ENCODE results near the gene SORL1-AS1.
"Not testable (repeated sequence)": the region's sequence is repeated elsewhere in the genome, so short reads cannot be mapped to it uniquely, and the experiment has no call there.

The SORL1-AS1 gene

DNA sequence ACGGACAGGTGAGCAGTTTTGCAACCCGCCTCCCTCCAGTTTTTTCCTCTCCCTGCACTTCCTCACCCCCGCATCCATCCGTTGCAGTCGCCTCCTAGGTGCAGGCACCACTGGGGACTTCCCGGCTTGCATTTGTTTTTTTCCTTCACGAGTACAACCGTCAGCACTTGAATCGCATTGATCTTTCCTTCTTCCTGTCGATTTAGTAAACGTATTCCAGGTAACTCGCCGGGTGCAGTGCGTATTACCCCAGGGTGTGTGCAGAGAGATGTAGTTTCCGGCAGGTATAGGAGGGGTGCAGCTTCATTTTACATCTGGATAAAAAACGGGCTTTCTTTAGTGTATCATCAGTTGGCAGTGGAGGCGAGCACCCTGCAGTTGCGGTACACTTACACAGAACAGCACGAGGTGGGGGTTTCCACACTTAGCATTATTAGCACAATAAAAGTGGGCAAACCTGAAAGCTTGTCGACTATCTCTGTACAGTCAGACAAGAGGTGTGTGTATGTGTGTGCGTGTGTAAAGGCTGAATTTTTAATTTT, at the start of gene SORL1-AS1:
Gene SORL1-AS1 (minus strand): TSS at position 359 of the 542 bp plus-strand sequence.
- no peak for DNase-seq

DNA sequence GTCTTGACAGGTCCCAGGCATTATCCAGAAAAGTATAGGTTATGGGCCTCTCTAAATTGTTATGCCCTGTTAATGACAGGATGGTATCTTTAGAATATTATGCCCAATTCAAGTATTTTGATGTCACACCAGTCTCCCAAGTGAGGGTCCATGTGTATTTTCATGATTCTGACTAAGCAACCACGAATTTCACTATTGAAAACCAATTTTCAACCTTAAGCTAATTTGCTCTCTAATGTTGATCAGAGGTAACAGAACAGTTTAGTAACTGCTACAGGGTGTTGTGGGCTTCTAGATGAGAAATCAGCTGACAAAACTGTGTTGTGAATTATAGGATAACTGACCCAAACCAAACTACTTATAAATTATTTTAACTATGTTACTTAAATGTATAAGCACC, 48.0 kb upstream of the SORL1-AS1 start:
- no peak for DNase-seq

GRCh38 chr11:121500275-121500674, 47.5 kb upstream of the SORL1-AS1 start:
- DNase-seq = no peak

GRCh38 chr11:121499405-121499804, 46.6 kb upstream of the SORL1-AS1 start:
- DNase-seq = no peak

DNA sequence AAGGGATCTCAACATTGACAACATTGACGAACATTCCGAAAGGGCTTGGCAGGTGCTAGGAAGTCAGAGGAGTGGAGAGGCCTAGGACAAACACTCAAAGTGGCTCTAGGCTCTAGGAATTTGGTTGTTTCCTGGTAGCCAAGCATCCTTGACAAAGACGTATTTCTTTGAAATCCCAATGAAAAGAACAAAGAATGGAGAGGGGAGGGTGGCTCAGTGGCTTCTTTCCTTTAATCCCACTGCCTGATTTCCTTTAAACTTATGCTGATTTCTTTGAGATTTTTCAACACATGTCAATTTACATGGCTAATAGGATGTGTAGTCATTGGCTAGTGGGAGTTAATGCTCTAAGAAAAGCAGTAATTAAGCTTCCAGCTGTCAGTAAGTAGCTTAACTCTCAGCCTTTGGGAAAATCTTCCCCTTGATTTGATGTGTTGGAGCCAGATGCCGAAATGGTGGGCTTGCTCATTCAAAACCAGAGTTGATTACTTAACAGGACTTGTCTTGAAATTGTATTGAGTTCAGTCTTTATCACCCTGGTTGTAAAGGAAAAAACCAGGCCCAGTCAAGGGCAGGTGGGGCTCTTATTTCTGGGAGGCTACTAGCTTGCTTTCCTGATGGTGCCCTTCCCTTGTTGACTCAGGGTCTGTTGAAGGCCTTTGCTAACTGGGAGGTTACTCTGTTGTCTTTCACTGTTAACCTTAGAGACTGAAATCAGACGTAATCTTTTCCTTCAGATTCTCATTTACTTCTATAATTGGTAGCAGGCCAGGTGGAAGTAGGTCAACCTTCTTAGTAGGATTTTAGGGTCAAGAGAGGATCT, 44.6 kb upstream of the SORL1-AS1 start:
- no peak for DNase-seq

- no peak for DNase-seq
These were observed 41.8 kb upstream of the SORL1-AS1 start for GRCh38 chr11:121494355-121495099.

DNA sequence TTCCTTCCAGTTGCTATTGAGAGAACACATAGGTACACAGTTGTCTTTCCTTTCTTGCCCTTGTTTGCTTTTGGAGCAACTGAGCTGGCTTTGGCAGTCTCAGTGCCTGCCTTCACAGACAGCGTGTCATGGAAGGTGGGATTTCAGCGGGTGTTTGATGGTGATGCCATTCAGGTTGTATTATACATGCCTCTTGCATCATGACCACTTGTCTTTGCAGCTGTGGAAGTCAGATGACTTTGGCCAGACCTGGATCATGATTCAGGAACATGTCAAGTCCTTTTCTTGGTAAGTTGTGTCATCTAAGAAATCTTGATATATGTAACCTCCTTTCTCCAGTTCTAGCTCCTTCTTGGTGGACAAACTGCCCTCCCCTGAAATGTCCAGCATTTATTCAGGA, 37.1 kb upstream of the SORL1-AS1 start:
- DNase-seq = no peak

GRCh38 chr11:121488641-121489040, 35.9 kb upstream of the SORL1-AS1 start:
- DNase-seq = no peak

DNA sequence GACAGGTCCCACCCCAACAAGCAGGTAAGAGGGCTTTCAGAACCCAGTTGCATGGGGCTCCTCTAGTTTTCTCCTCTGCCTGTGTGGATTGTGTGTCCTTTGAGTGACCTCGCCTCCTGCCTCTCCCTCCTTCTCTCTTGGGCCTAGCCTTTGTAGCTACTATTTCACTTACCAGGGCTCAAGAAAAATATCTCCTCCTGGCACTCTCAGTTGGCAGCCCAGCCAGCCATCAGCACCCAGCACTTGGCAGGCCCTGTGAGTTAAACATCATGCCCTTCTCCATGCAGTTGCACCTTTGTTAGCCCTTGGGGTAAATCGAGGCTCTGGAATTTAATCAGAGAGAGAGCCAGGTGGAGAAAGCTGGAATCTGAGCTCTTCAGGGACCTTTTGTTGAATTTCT, 35.4 kb upstream of the SORL1-AS1 start:
- DNase-seq = no peak

DNA sequence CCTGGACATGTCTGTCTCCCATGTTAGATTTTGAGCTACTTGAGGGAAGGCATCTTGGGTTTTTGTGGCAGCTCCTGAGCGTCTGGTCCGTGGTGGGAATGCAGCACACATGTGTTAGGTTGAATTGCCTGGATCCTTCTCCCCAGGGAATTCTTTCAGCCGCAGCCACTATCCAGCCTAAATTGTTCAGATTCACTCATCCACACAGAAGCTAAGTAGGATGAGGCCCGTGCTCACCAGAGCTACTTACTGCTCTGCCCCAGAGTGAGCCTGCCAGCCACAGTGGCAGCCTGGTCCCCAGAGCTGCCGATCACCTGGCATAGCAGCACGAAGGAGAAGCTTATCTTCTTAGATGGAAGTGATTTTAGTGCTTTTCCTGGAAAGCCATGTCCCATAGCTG, 34.4 kb upstream of the SORL1-AS1 start:
- no peak for DNase-seq

DNA sequence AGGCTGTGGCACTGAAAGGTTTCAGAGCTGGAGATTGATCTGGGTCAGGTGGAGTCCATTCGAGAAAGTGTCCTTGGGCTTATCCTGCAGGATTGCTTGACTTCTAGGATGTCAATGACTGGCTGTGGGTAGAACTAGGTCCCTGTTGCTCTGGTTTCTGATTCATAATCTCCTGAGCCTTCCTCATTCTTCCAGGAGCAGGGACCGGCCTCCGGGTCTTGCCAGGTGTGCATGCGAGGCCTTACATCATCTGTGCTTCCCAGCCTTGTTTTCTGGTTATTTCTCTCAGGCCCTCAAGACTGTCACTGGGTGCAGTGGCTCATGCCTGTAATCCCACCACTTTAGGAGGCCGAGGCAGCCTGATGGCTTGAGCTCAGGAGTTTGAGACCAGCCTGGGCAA, 33.3 kb upstream of the SORL1-AS1 start:
- DNase-seq = no peak

DNA sequence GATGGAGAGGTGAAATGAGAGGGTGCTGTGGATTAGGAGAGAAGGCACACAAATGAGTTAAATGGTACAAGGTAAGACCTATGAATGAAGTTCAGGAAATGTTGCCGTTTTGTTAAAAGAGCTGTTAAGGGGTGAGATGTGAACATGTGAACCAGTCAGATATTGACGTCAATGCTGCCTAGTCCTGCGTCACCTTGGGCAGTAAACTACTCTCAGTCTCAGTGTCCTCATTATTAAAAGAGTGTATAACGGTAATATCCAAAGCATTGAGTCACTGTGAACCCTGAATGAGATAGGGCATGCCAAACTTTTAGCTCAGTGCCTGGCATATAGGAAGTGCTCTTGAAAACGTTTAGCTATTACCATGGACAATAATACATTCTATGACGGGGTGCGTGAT, 32.4 kb upstream of the SORL1-AS1 start:
- no peak for DNase-seq

DNA sequence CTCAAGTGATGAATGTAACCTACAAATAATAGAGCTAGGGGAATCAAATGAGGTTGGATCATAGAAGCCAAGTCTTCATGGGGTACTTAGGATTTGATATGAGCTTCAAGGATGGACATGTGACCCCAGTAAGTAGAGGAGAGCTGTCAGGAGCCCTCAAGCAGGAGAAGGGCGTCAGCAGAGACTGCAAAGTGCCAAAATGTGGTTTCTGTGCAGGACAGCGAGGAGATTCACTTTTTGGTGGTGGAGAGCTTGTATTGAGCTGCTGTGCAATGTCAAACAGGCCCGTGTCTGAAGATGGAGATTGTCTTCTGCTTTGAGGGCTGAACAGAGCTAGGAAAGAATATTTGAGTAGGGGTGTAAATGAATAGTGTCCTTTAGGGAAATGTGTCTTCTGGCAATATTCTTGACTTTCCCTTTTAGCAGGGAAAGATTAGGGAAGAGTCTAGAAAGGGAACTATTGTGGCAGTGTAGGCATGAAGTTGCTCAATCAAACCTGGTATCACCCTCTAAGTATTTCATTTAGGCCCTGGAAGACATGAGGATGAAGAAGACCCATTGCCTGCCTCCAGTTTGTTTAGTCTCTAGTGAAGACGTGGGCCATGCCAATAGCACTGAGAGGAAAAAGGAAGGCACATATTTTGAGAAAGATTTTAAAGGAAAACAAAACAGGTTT, 31.2 kb upstream of the SORL1-AS1 start:
- no peak for DNase-seq

DNA sequence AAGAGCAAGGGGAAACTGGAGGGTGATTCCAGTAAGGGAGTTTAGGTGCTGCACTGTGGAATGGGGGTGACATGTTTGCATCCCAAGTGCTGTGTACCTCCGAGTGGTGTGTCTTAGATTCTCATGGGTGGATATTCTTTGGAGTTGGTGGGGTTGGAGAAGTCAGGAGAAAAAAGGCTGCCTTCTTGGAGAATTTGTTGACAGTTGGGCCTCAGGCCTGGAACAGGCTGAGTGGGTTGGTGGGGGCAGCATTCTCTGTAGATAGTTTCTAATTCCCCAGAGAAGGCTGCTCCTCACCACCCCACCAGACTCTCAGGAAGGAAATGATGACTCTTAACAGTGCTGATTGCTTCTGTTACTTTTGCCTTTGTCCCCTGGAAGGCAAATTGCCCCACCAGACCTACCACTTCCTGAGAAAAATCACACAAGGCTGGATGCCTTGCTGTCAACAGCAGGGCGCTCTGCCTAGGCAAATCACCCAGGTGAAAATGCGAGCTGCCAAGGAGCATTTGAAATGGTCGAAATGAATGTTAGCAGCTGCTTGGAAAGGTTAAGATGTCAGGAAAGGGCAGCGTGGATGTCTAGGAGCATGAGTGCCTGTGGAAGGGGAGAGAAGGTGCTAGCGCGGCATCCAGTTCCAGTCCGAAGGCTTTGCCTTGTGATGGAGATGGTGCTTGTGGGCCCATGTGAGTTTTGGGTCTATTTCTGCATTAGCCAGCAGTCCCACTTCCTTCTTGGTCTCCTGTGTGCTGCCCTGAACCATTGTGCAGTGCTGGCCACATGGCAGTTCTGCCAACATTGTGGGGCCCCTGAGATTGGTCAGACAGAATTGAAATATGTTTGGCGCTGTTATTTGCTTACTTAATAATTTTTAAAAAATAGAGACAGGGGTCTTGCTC, 29.7 kb upstream of the SORL1-AS1 start:
- DNase-seq = no peak

GRCh38 chr11:121481484-121482230, 28.9 kb upstream of the SORL1-AS1 start:
- not testable (repeated sequence) for DNase-seq

GRCh38 chr11:121479698-121480238, 27.0 kb upstream of the SORL1-AS1 start:
- no peak for DNase-seq

DNA sequence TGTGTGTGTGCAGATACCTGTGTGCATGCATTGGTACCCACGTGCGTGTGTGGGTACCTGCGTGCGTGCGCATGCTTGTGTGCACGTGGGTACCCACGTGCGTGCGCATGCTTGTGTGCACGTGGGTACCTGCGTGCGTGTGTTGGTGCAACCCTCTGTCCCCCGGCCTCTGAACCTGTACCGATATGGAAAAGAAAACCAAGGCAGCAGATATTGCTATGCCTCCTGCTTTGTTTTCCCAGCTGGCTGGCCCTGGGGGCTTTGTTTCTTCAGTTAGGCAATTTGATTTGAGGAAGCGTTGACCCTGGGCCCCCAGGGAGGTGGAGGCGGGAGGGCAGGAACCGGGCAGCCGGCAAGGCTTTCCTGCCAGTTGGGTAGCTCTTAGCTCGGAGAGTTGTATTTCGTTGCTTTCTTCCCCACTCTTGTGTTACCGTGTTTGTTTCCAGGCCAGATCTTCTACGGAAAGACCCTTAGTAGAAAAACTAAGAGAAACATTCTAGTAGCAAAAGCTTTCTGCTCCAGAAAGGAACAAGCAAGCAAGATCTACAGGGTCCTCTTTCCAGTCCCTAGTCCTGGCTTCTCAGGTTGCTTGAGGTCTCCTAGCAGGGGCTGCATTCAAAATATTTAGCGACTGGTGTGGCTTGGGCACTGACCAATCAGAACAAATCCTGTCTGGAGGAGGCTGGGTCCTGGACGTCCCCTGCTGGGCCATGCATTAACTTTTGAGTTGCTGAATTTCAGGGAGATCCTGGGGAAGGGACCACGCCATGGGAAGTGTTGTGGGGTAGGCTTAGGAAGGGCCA, 26.3 kb upstream of the SORL1-AS1 start:
- no peak for DNase-seq

GRCh38 chr11:121478226-121478894, 25.6 kb upstream of the SORL1-AS1 start:
- no peak for DNase-seq

DNA sequence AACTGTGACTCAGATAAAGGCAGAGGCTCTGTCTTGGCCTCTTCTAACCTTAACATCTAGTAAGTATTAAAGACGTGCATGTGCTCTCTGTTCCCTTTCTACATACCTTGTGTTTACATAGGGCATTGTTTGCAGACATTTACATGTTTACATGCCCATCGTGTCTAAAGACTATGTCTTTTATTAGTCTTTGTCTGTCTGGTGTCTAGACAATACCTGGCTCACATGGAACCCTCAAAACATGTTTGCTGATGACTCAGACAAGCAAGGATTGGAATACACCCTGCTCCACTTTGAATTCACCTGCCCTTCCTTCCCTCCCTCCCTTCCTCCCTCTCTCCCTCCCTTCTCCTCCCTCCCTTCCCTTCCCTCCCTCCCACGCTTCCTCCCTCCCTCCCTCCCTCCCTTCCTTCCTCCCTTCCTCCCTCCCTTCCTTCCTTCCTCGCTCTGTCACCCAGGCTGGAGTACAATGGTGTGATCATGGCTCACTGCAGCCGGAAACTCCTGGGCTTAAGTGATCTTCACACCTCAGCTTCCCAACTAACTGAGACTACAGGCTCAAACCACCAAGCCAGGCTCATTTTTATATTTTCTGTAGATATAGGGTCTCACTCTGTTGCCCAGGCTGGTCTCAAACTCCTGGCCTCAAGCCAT, 23.7 kb upstream of the SORL1-AS1 start:
- no peak for DNase-seq

All from left hindlimb (tissue), 1 donor.